ENCODE data around the gene MORN4.

MORN4 gene

DNA sequence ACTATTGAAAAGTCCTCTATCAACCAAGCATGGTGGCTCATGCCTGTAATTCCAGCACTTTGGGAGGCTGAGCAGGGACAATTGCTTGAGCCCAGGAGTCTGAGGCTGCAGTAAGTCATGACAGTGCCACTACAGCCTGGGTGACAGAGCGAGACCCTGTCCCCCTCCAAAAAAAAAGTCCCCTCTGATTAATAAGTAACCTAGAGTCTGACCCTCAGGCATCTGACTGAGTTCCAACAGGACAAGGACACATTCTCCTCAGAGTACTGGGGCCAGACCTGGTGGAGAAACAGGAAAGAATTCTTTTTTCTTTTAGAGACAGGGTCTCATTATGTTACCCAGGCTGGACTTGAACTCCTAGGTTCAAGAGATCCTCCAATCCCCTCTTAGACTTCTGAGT, 10.0 kb downstream of the MORN4 start:
- Histone ChIP-seq H3K4me2 (ENCODE audit: low read length) (no peak overlapping the region), H3K27ac (ENCODE audit: low read depth, low read length) (no peak overlapping the region), H3K27me3 (ENCODE audit: control insufficient read depth, low read length) (no peaks in the 10 kb centered on the region), H3K4me3 (ENCODE audit: low read length) (no peak overlapping the region), H3K79me2 (ENCODE audit: control insufficient read depth, low read length) (no peaks in the 10 kb centered on the region), H3F3A (ENCODE audit: control insufficient read depth, insufficient read depth) (0 out of 2 replicates have a peak, but pooled peaks cover 1% of the 10 kb centered on the region), H3K4me1 (ENCODE audit: control insufficient read depth, low read length) (no peaks in the 10 kb centered on the region), H3K9me2 (replicated peaks; ENCODE audit: control insufficient read depth, low read length) (no peaks in the 10 kb centered on the region), H3K9me3 (ENCODE audit: control insufficient read depth, insufficient read depth, low read length) (no peaks in the 10 kb centered on the region), H3K36me3 (ENCODE audit: control insufficient read depth, low read length) (no peaks in the 10 kb centered on the region), H4K20me1 (ENCODE audit: control insufficient read depth, insufficient read depth, low read depth, low read length) (no peaks in the 10 kb centered on the region)
- TF ChIP-seq, protein P1, sequence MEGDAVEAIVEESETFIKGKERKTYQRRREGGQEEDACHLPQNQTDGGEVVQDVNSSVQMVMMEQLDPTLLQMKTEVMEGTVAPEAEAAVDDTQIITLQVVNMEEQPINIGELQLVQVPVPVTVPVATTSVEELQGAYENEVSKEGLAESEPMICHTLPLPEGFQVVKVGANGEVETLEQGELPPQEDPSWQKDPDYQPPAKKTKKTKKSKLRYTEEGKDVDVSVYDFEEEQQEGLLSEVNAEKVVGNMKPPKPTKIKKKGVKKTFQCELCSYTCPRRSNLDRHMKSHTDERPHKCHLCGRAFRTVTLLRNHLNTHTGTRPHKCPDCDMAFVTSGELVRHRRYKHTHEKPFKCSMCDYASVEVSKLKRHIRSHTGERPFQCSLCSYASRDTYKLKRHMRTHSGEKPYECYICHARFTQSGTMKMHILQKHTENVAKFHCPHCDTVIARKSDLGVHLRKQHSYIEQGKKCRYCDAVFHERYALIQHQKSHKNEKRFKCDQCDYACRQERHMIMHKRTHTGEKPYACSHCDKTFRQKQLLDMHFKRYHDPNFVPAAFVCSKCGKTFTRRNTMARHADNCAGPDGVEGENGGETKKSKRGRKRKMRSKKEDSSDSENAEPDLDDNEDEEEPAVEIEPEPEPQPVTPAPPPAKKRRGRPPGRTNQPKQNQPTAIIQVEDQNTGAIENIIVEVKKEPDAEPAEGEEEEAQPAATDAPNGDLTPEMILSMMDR (IDR thresholded peaks at IDR 0.05; ENCODE audit: low read depth, low read length, poor library complexity, severe bottlenecking) = no peak
- no peak for TF ChIP-seq EZH2phosphoT487 (IDR thresholded peaks at IDR 0.05; ENCODE audit: borderline replicate concordance, low read length)

DNA sequence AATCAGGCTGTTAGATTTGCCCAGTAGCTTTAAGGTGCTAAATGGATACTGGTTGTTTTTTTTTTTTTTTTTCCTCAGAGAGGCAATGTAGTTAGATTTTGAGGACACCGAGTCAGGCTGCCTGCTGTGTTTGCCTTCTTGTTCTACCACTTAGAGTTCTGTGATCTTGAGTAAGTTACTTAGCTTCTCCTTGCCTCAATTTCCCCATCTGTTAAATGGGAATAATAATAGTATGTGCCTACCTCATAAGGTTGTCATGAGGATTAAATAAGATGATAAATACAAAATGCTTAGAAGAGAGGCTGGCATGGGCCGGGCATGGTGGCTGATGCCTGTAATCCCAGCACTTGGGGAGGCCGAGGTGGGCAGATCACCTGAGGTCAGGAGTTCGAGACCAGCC, 14.6 kb downstream of the MORN4 start:
- H3K36me3 ChIP-seq (ENCODE audit: control insufficient read depth, low read length) = no peaks in the 10 kb centered on the region
- no peaks in the 10 kb centered on the region for H3K9me3 ChIP-seq (ENCODE audit: control insufficient read depth, insufficient read depth, low read length)
- H3K27ac ChIP-seq (ENCODE audit: low read depth, low read length) = no peak overlapping the region

DNA sequence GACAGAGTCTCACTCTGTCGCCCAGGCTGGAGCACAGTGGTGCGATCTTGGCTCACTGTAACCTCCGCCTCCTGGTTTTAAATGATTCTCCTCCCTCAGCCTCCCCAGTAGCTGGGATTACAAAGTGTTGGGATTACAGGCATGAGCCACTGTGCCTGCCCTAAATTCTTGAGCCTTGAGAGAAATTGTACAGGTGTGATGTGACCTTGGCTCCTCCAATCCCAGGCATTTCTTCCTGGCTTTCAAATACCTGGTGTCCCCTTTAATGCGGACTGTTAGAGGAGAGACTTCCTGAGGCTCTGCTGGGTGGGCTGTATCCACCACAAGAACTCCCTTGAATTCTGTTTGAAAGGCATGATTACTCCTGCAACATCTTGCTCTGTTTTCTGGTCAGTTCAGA, 15.0 kb downstream of the MORN4 start:
- Histone ChIP-seq H3K79me2 (ENCODE audit: control insufficient read depth, low read length) (no peaks in the 10 kb centered on the region), H3K27me3 (ENCODE audit: control insufficient read depth, low read length) (no peaks in the 10 kb centered on the region), H3K4me3 (ENCODE audit: low read length) (no peak overlapping the region), H3K4me1 (ENCODE audit: control insufficient read depth, low read length) (no peaks in the 10 kb centered on the region), H3K4me2 (ENCODE audit: low read length) (no peak overlapping the region), H3F3A (ENCODE audit: control insufficient read depth, insufficient read depth) (no peaks in the 10 kb centered on the region), H3K36me3 (ENCODE audit: control insufficient read depth, low read length) (no peaks in the 10 kb centered on the region), H3K27ac (ENCODE audit: low read depth, low read length) (no peak overlapping the region), H4K20me1 (ENCODE audit: control insufficient read depth, insufficient read depth, low read depth, low read length) (no peaks in the 10 kb centered on the region), H3K9me3 (ENCODE audit: control insufficient read depth, insufficient read depth, low read length) (no peaks in the 10 kb centered on the region), H3K9me2 (replicated peaks; ENCODE audit: control insufficient read depth, low read length) (no peaks in the 10 kb centered on the region)
- TF ChIP-seq, protein P1 (IDR thresholded peaks at IDR 0.05; ENCODE audit: low read depth, low read length, poor library complexity, severe bottlenecking) = no peak
- no peak for TF ChIP-seq EZH2phosphoT487 (IDR thresholded peaks at IDR 0.05; ENCODE audit: borderline replicate concordance, low read length)

More for the DNA sequence above, 14.6 kb downstream of the MORN4 start:
- TF ChIP-seq EZH2phosphoT487 (IDR thresholded peaks at IDR 0.05; ENCODE audit: borderline replicate concordance, low read length) = no peak
- TF ChIP-seq, protein P1 (IDR thresholded peaks at IDR 0.05; ENCODE audit: low read depth, low read length, poor library complexity, severe bottlenecking) = no peak
- H3K79me2 ChIP-seq (ENCODE audit: control insufficient read depth, low read length) = no peaks in the 10 kb centered on the region
- H4K20me1 ChIP-seq (ENCODE audit: control insufficient read depth, insufficient read depth, low read depth, low read length) = no peaks in the 10 kb centered on the region
- H3K27me3 ChIP-seq (ENCODE audit: control insufficient read depth, low read length) = no peaks in the 10 kb centered on the region
- H3F3A ChIP-seq (ENCODE audit: control insufficient read depth, insufficient read depth) = no peaks in the 10 kb centered on the region
- no peaks in the 10 kb centered on the region for H3K4me1 ChIP-seq (ENCODE audit: control insufficient read depth, low read length)
- H3K9me2 ChIP-seq (replicated peaks; ENCODE audit: control insufficient read depth, low read length) = no peaks in the 10 kb centered on the region
- no peak overlapping the region for H3K4me2 ChIP-seq (ENCODE audit: low read length)
- no peak overlapping the region for H3K4me3 ChIP-seq (ENCODE audit: low read length)

DNA sequence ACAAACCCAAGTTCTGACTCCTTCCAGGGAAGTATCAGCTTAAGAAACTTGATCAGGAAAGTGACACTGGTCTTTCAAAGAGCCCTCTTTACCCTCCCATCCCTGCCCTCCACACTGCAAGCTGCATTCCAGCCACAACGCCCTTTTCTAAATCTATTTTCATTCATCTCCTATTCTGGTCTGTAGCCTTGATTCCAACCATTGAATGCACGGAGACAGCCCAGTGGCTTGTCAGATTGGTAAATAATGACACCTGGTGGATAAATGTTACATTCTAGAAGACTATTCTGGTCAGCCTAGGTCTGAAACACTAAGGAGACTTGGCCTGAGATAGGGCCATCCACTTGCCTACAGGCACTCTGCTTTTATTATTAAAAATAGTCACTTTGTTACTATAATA, 20.9 kb downstream of the MORN4 start:
- Histone ChIP-seq H3K79me2 (ENCODE audit: control insufficient read depth, low read length) (no peaks in the 10 kb centered on the region), H3K27ac (ENCODE audit: low read depth, low read length) (no peak overlapping the region), H3F3A (ENCODE audit: control insufficient read depth, insufficient read depth) (no peaks in the 10 kb centered on the region), H3K4me1 (ENCODE audit: control insufficient read depth, low read length) (no peaks in the 10 kb centered on the region), H3K27me3 (ENCODE audit: control insufficient read depth, low read length) (no peaks in the 10 kb centered on the region), H3K36me3 (ENCODE audit: control insufficient read depth, low read length) (no peaks in the 10 kb centered on the region), H3K4me2 (ENCODE audit: low read length) (no peak overlapping the region), H3K9me2 (replicated peaks; ENCODE audit: control insufficient read depth, low read length) (no peaks in the 10 kb centered on the region), H3K9me3 (ENCODE audit: control insufficient read depth, insufficient read depth, low read length) (no peaks in the 10 kb centered on the region), H3K4me3 (ENCODE audit: low read length) (no peak overlapping the region), H4K20me1 (ENCODE audit: control insufficient read depth, insufficient read depth, low read depth, low read length) (no peaks in the 10 kb centered on the region)
- no peak for TF ChIP-seq EZH2phosphoT487 (IDR thresholded peaks at IDR 0.05; ENCODE audit: borderline replicate concordance, low read length)
- TF ChIP-seq, protein P1 (IDR thresholded peaks at IDR 0.05; ENCODE audit: low read depth, low read length, poor library complexity, severe bottlenecking) = peak; percentile 20
